Activated naive CD8-positive, alpha-beta T cell treated with anti-CD3 and anti-CD28 coated beads, Interleukin-2, amount 50 U/mL, for 24 hours (primary cell): ENCODE measurements around the gene TMA7.
"Not testable (repeated sequence)": the region's sequence is repeated elsewhere in the genome, so short reads cannot be mapped to it uniquely, and the experiment has no call there.

ENCODE experiments used
- ATAC-seq: fragments of 150-1000 bp; cut with Tn5 transposase; one replicate; pipeline ENCODE4 v1.10.0; 2021
- DNase-seq: peaks from one replicate; pipeline ENCODE4 v3.0.0; 2021
- H3K27ac Mint-ChIP-seq: one replicate; pipeline ENCODE4 v1.8.0; 2021; ENCODE audit warnings: mild to moderate bottlenecking, mixed read lengths
- H3K27me3 Mint-ChIP-seq: one replicate; pipeline ENCODE4 v1.8.0; 2021; ENCODE audit warnings: mixed read lengths
- H3K36me3 Mint-ChIP-seq: one replicate; pipeline ENCODE4 v1.8.0; 2021; ENCODE audit warnings: low read depth, mixed read lengths
- H3K4me1 Mint-ChIP-seq: one replicate; pipeline ENCODE4 v1.8.0; 2021; ENCODE audit warnings: mixed read lengths
- H3K4me3 Mint-ChIP-seq: one replicate; pipeline ENCODE4 v1.8.0; 2021; ENCODE audit warnings: mild to moderate bottlenecking, moderate library complexity, mixed read lengths
- H3K9me3 Mint-ChIP-seq: one replicate; pipeline ENCODE4 v1.8.0; 2021; ENCODE audit warnings: mixed read lengths

The TMA7 gene

GRCh38 chr3:48439820-48440589 is at the start of gene TMA7, which contains the start of gene CCDC51:
Gene TMA7, plus strand, starts transcription at chr3:48440257. Its CDS starts 40 bp downstream, at chr3:48440297.
Gene CCDC51, minus strand, starts transcription at chr3:48440119. Its CDS starts 4,991 bp downstream, at chr3:48435128.
- Mint-ChIP-seq H3K4me3 (peak within 1 kb of the TSS; percentile 98), H3K27ac (peak within 1 kb of the TSS; percentile 93), H3K4me1 (peaks cover 33% of the 10 kb centered on the region), H3K36me3 (peaks cover 47% of the 10 kb centered on the region), H3K27me3 (no peaks in the 10 kb centered on the region), H3K9me3 (no peaks in the 10 kb centered on the region)
- DNase-seq (peak; percentile 98), ATAC-seq (peak; percentile 98)

DNA sequence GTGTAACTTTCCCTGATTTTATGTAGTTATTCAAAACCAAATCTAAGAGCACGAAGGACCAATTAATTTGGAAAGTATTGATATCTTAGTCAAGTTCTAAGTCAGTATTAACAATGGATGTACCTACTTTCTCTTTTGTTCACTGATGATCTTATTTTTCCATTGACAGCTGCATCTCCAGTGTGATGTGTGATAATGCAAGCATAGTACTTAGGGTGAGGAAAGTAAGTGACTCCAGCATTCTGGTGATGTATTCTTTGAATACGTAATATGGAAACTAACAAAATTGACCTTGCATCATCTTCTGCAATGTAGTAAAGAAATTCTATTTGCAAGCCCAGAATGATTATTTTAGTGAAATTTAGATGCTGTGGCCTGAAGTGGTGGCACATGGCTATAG is 45.7 kb upstream of the TMA7 start:
- Mint-ChIP-seq H3K9me3 (no peaks in the 10 kb centered on the region), H3K36me3 (no peaks in the 10 kb centered on the region), H3K4me1 (peaks cover 6% of the 10 kb centered on the region), H3K4me3 (no peak overlapping the region), H3K27me3 (peaks cover 6% of the 10 kb centered on the region), H3K27ac (peak overlapping the region; percentile 13)
- DNase-seq (no peak), ATAC-seq (peak; percentile 70)

DNA sequence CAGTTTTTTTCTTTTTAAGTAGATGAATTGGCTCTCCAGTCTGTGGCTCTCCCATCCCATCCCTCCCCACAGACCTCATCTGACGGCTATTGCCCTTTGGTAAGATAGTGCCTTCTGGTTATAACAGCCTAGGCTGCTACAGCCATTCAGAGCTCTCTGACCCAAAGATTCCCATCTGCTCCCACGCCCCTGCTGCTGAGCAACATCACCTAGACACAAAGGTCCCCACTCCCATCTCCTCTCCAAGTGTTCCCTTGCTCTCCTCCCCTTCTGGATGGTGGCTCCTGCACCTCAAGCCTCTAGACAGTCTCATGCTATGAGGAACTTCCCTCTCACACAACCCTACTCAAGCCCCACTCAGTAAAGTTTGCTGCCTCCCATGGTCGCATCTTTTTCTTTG is 44.3 kb upstream of the TMA7 start:
- Mint-ChIP-seq H3K36me3 (no peaks in the 10 kb centered on the region), H3K4me1 (peaks cover 6% of the 10 kb centered on the region), H3K27me3 (peaks cover 6% of the 10 kb centered on the region), H3K9me3 (no peaks in the 10 kb centered on the region), H3K27ac (no peak overlapping the region), H3K4me3 (no peak overlapping the region)
- no peak for ATAC-seq
- DNase-seq = no peak

DNA sequence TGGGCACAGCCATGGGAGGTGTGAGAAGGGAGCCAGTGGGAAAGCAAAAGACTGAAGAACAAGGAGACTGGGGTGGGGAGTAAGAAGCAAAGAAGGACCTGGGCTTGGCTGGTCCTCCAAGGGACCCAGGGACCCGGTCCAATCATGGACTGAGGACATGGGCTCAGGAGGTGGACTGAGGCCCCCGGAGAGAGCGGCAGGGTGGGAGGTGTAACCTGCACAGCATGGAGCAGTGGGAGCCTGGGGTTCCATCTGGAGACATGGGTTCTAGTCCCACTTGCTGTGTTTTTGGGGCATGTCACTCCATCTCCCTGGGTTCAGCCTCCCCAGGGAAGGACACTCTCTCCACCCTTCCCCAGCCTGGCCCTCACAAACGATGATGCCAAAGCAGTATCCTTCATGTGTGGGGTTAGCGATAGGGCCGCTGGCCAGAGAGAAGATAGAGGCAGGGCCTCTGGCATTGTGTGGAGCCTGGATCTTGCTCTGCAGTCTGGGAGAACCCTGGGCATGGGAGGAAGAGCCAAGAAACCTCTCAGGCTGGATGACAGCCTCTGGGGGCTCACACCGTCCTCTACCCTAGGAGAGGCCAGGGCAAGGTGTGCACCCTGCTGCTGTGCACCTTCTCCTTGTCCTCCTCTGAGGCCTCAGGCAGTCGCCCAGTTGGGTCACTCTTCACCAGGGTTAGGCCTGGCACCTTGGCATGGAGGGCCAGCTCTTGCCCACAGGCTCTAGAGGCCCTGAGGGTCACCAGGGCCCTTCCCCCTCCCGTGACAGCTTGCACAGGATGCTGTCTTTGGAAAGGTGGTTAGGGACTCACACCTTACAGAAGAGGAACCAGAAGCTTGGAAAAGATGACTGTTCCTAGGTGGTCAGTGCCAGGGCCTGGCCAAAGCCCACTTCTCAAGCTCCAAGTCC is 42.0 kb upstream of the TMA7 start:
- H3K4me3 Mint-ChIP-seq = no peak overlapping the region
- H3K36me3 Mint-ChIP-seq = no peaks in the 10 kb centered on the region
- H3K9me3 Mint-ChIP-seq = no peaks in the 10 kb centered on the region
- ATAC-seq = no peak
- H3K4me1 Mint-ChIP-seq = peaks cover 6% of the 10 kb centered on the region
- no peak overlapping the region for H3K27ac Mint-ChIP-seq
- DNase-seq = no peak
- peaks cover 6% of the 10 kb centered on the region for H3K27me3 Mint-ChIP-seq

- Mint-ChIP-seq H3K9me3 (no peaks in the 10 kb centered on the region), H3K27me3 (peaks cover 3% of the 10 kb centered on the region), H3K4me3 (no peak overlapping the region), H3K4me1 (peaks cover 6% of the 10 kb centered on the region), H3K27ac (no peak overlapping the region), H3K36me3 (no peaks in the 10 kb centered on the region)
- no peak for DNase-seq
- ATAC-seq = no peak
Measured at GRCh38 chr3:48398701-48399386, 41.2 kb upstream of the TMA7 start.

GRCh38 chr3:48399387-48400172 is 40.5 kb upstream of the TMA7 start:
- DNase-seq = no peak
- H3K9me3 Mint-ChIP-seq = no peaks in the 10 kb centered on the region
- no peak overlapping the region for H3K27ac Mint-ChIP-seq
- no peak overlapping the region for H3K4me3 Mint-ChIP-seq
- peaks cover 3% of the 10 kb centered on the region for H3K27me3 Mint-ChIP-seq
- no peak for ATAC-seq
- H3K4me1 Mint-ChIP-seq = peaks cover 2% of the 10 kb centered on the region
- no peaks in the 10 kb centered on the region for H3K36me3 Mint-ChIP-seq

DNA sequence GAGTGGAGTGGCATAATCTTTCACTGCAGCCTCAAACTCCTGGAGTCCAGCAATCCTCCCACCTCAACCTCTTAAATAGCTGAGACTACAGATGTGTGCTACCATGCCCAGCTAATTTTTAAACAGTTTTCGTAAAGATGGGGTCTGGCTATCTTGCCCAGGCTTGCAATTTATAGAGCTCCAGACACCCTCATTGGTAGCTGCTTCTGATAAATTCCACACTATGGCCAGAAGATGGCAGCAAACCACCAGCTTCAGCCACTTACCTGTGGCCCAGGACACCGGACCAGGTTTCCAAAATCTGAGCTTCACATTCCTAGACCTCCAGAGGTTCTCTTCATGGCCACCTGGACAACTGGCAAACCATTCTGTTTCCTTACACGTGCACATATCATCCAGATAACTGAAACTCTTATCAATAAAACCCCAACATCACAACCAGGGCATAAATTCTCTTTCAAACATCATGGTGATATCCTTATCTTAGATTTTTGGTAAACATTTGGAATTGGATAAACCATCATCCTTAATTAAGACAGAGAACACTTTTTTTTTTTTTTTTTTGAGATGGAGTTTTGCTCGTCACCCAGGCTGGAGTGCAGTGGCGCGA is 39.1 kb upstream of the TMA7 start:
- DNase-seq (peak; percentile 57), ATAC-seq (peak; percentile 68)
- H3K36me3 Mint-ChIP-seq = no peaks in the 10 kb centered on the region
- H3K4me3 Mint-ChIP-seq = no peak overlapping the region
- no peaks in the 10 kb centered on the region for H3K9me3 Mint-ChIP-seq
- H3K27ac Mint-ChIP-seq = no peak overlapping the region
- peaks cover 3% of the 10 kb centered on the region for H3K27me3 Mint-ChIP-seq
- H3K4me1 Mint-ChIP-seq = no peaks in the 10 kb centered on the region

- not testable (repeated sequence) for H3K4me1 Mint-ChIP-seq, ATAC-seq, H3K9me3 Mint-ChIP-seq, DNase-seq, H3K4me3 Mint-ChIP-seq, H3K36me3 Mint-ChIP-seq, H3K27me3 Mint-ChIP-seq, H3K27ac Mint-ChIP-seq
Measured at GRCh38 chr3:48401434-48401901, 38.6 kb upstream of the TMA7 start.

DNA sequence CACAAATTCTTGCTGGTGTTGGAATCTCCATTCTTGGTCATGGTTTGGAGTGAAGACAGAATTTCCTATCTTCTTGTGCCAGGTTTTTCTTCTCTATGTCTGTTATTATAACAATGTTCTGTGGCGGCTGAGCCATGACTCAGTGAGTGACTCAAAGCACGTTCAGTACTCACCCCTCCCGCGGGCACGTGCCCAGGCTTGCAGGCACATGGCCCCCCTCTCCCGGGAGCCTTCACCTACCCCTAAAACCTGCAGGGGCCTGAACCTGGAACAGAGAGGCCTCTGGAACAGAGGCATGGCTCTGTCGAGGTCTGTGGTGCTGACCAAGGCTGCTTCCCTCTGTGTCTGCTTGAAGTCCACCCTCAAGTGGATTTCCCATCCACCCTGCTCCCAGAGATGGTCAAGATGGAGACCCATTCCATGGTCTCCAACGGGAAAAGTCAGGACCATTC is 37.8 kb upstream of the TMA7 start:
- H3K36me3 Mint-ChIP-seq = no peaks in the 10 kb centered on the region
- H3K4me3 Mint-ChIP-seq = no peak overlapping the region
- ATAC-seq (no peak), DNase-seq (no peak)
- no peak overlapping the region for H3K27ac Mint-ChIP-seq
- H3K9me3 Mint-ChIP-seq = no peaks in the 10 kb centered on the region
- H3K4me1 Mint-ChIP-seq = no peaks in the 10 kb centered on the region
- peaks cover 3% of the 10 kb centered on the region for H3K27me3 Mint-ChIP-seq

DNA sequence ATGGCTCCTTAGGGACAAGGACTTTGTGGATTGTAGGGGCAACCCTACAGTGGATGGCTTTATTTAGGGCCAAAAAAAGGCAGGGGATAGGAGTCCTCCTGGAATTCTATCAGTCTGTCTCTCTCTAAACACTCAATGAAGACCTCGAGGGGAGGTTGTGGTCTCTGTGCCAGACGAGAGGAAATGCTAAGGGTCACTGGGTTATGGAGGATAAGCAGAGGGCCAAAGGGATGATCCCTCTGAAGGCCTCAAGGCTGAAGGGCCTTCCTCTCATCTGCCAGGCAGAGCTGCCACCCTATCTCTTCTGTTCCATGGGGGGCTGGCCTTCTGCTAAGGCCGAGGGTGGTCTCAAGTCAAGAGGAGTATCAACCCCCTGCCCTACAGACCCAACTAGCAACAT is 37.1 kb upstream of the TMA7 start:
- Mint-ChIP-seq H3K9me3 (no peaks in the 10 kb centered on the region), H3K4me3 (no peak overlapping the region), H3K4me1 (no peaks in the 10 kb centered on the region)

DNA sequence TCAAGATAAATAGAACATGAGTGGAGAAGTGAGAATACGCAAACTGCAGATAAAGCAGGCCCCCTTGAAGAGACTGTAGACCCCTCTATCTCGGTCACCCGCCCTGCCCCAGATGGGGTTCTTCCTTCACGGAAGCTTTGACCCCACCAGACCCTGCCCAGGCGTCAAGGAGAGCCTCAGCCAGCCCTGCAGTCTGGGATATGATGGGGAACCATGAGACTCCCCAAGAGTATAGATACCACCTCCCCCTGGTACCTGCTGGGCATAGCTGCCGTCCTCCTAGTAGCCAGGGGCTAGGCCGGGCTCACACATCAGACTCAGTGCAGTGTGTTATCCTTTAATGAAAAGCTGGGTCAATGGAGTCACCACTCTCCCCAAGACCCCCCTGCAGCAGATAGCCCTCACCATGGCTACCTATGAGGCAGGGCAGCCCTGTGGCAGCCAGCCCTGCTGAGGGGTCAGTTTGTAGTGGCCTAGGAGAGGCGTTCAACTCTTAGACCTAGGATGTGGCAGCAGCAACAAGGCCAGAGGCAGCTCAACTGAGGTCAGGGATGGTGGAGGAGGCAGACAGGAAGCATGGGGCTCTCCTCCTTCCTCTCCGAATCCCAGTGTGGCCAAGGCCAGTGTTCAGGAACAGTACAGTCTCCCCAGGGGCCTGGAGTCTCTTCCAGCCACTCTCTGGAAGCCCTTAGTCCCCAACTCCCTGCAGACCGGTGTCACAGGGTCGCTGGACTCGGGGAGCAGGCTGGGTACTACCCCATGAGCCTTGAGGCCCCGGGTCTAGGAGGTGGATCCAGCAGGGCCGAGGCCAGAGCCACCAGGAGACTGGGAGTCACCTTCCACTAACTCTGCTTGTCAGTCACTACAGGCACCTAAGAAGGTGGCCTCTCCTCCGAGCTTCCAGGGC is 36.3 kb upstream of the TMA7 start:
- Mint-ChIP-seq H3K4me1 (no peaks in the 10 kb centered on the region), H3K36me3 (no peaks in the 10 kb centered on the region), H3K27me3 (no peaks in the 10 kb centered on the region), H3K4me3 (no peak overlapping the region), H3K9me3 (no peaks in the 10 kb centered on the region), H3K27ac (no peak overlapping the region)
- ATAC-seq (no peak), DNase-seq (no peak)

More for the DNA sequence above, 37.1 kb upstream of the TMA7 start:
- no peak for DNase-seq
- Mint-ChIP-seq H3K27ac (no peak overlapping the region), H3K36me3 (no peaks in the 10 kb centered on the region), H3K27me3 (no peaks in the 10 kb centered on the region)
- ATAC-seq = no peak

GRCh38 chr3:48404440-48405342 is 35.4 kb upstream of the TMA7 start:
- no peak for ATAC-seq
- no peaks in the 10 kb centered on the region for H3K36me3 Mint-ChIP-seq
- DNase-seq = no peak
- no peak overlapping the region for H3K4me3 Mint-ChIP-seq
- H3K27me3 Mint-ChIP-seq = no peaks in the 10 kb centered on the region
- no peaks in the 10 kb centered on the region for H3K4me1 Mint-ChIP-seq
- no peak overlapping the region for H3K27ac Mint-ChIP-seq
- H3K9me3 Mint-ChIP-seq = no peaks in the 10 kb centered on the region
